Inflammatory macrophage (primary cell): ENCODE data around the gene CPSF6.
"Not testable (repeated sequence)": the region's sequence is repeated elsewhere in the genome, so short reads cannot be mapped to it uniquely, and the experiment has no call there.

Experiments
- DNase-seq, 2 donors: peaks; one replicate each; pipeline ENCODE4 v3.0.0-alpha.2; 2020 to 2022

Gene CPSF6

GRCh38 chr12:69262264-69262974 is 23.1 kb downstream of the CPSF6 start:
- no peak for DNase-seq

DNA sequence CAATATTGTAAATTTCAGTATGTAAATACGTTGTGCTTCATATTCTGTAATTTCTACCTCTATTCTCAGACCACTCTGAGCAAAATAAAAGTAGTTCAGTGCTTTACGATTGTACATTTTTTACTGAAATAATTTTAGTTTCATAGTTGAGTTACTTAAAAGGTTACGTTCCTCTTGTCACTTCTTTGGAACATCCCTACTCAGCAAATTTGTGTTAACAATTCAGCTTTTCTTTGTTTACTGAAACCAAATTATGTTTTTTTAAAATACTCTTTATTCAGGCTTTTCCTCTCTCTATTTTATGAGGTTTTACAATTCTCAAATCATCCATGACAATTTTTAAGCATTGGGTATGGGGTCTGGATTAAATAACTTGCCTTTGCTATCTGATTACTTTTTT is 25.8 kb downstream of the CPSF6 start:
- DNase-seq: peak in 1 of 2 donors; percentile 1

DNA sequence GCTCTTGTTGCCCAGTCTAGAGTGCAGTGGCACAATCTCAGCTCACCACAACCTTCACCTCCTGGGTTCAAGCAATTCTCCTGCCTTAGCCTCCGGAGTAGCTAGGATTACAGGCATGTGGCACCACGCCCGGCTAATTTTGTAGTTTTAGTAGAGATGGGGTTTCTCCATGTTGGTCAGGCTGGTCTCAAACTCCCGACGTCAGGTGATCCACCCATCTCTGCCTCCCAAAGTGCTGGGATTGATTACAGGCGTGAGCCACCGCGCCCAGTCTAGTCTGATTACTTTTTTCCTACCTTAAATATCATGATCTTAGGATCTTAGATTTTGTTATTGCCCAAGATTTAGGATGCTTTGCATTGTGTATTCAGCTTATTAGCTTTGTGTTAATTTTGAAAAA is 26.3 kb downstream of the CPSF6 start:
- not testable (repeated sequence) for DNase-seq

- peak in 1 of 2 donors; percentile 1 for DNase-seq
Measured at GRCh38 chr12:69266036-69266635, 26.8 kb downstream of the CPSF6 start.

GRCh38 chr12:69269736-69270135 is 30.4 kb downstream of the CPSF6 start:
- no peak for DNase-seq

GRCh38 chr12:69272511-69272910 is 33.1 kb downstream of the CPSF6 start:
- no peak for DNase-seq

GRCh38 chr12:69274861-69275260 is 35.5 kb downstream of the CPSF6 start:
- DNase-seq: no peak

GRCh38 chr12:69275471-69275891 is 36.1 kb downstream of the CPSF6 start:
- no peak for DNase-seq

DNA sequence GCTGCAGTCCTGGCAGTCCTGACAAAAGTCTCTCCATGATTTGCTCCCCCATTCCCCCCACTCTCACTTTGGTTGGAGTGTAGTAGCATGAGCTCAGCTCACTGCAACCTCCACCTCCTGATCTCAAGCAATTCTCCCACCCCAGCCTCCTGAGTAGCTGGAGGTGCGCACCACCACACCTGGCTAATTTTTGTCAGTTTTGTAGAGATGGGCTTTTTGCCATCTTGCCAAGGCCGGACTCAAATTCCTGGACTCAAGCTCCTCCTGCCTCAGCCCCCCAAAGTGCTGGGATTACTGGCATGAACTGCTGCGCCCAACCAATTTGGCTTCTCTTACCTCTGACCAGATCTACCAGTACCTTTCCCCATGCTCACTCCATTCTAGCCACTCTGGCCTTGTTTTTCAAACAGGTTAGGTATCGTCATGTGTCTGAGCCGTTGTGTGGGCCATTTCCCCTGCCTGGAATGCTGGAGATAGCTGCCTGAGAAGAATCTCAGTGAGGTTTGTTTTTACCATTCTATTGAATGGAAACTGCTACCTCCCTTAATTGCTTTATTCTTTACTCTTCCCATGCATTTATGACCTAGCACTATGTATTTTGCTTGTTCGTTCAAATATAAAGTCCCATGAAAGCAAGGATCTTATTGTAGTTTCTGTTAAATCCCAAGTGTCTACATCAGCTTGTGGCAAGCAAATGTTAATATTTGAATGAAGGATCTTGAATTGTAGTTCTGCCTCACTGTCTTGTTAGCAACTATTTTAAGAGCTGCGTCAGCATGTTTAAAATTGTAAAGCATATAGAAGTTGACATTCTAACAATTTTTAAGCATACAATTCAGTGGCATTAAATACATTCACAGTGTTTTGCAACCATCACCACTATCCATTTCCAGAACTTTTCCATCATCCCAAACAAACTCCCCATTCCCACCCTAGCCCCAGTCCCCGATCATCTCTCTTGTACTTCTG is 39.7 kb downstream of the CPSF6 start:
- DNase-seq: no peak

DNA sequence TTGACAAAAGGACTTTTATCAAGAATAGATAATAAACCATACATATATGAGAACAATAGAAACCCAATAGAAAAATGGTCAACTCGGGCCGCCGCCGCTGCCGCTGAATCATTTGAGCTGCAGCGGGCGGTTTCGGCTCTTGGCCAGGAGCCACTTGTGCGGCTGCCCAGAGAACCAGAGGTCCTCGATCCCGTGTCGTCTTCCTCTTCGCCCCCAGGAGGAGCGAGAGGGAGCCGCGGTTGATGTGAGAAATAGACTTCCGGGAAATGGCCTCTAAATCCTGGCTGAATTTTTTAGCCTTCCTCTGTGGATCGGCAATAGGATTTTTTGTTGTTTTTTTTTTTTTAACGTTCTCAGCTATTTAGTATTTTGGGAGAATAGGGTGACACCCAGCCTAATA is 44.8 kb downstream of the CPSF6 start:
- DNase-seq: peak; percentile 73 to 80

DNA sequence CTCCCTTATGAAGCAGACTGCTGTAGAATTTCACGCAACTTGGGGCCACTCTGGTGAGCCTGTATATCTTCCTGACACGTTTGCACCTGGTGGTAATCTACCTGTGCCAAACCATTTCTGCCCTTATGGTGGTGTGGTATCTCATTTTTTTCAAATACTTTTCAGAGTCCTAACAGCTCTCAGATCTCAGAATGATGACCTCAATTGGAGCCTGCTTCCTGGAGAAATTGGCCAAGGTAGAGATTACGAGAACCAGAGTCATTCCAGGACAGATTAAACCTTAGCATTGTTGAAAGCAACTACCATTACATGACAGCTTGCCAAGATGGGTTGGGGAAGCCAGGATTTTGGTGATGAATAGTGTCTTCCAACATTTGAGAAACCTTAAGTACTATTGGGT is 48.2 kb downstream of the CPSF6 start:
- DNase-seq: no peak

GRCh38 chr12:69290545-69291277 is 51.3 kb downstream of the CPSF6 start:
- peak; percentile 96 for DNase-seq

GRCh38 chr12:69291278-69291593 is 51.9 kb downstream of the CPSF6 start:
- no peak for DNase-seq

- no peak for DNase-seq
Measured at GRCh38 chr12:69298133-69298532, 58.8 kb downstream of the CPSF6 start.

- no peak for DNase-seq
Measured at GRCh38 chr12:69298947-69299346, 59.6 kb downstream of the CPSF6 start.

GRCh38 chr12:69304284-69304683 is 64.9 kb downstream of the CPSF6 start:
- no peak for DNase-seq

DNA sequence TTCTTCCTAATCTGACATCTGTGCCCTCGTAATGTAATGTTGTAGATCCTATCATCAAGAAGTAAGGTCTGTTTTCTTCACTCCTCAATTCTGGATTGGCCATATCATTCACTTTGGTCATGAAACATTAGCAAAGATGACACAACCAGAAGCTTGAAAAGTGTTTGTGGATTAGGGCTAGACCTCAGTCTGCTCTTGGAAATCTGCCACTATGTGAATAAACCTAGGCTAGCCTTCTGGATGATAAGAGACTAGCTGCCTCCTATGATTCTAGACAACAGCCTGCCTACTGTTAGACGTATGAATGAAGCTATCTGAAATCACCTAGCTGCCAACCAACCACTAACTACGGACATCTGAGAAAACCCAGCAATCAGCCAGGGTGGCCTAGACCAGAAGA is 70.1 kb downstream of the CPSF6 start:
- no peak for DNase-seq

DNA sequence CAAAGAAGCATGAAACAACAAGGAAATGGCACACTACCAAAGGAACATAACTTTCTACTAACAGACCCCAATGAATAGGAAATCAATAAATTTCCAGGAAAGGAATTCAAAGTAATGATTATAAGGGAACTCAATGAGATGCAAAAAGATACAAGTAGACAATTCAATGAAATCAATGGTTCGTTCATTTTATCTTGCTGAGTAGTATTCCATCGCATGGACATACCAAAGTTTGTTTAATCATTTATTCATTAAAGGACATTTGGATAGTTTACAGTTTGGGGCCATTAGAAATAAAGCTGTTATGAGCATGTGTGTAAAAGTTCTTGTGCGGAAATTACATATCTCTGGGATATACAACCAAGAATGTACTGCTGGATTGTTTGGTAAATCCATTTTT is 73.8 kb downstream of the CPSF6 start:
- no peak for DNase-seq

DNA sequence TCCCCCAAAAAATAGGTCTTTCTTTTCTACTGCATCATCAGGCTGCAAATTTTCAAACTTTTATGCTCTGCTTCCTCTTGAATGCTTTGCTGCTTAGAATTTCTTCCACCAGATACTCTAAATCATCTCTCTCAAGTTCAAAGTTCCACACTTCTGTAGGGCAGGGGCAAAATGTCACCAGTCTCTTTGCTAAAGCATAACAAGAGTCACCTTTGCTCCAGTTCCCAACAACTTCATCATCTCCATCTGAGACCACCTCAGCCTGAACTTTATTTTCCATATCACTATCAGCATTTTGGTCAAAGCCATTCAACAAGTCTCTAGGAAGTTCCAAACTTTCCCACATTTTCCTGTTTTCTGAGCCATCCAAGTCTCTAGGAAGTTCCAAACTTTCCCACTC is 77.4 kb downstream of the CPSF6 start:
- not testable (repeated sequence) for DNase-seq

DNA sequence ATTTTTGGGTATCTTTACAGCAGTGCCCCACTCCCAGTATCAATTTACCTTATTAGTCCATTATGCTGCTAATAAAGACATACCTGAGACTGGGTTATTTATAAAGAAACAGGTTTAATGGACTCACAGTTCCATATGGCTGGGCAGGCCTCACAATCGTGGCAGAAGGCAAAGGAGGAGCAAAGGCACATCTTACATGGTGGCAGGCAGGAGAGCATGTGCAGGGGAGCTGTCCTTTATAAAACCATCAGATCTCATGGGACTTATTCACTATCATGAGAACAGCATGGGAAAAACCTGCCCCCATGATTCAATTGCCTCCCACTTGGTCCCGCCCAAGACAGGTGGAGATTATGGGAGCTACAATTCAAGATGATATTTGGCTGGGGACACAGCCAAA is 77.9 kb downstream of the CPSF6 start:
- not testable (repeated sequence) for DNase-seq

DNA sequence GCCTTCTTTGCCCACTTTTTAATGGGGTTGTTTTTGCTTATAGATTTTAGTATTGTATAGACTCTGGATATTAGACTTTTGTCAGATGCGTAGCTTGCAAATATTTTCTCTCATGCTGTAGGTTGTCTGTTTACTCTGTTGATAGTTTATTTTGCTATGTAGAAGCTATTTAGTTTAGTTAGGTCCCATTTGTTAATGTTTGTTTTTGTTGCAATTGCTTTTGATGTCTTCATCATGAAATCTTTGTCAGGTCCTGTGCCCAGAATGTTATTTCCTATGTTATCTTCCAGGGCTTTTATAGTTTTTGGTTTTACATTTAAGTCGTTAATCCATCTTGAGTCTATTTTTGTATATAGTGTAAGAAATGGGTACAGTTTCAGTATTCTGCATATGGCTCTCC is 78.9 kb downstream of the CPSF6 start:
- DNase-seq: no peak

DNA sequence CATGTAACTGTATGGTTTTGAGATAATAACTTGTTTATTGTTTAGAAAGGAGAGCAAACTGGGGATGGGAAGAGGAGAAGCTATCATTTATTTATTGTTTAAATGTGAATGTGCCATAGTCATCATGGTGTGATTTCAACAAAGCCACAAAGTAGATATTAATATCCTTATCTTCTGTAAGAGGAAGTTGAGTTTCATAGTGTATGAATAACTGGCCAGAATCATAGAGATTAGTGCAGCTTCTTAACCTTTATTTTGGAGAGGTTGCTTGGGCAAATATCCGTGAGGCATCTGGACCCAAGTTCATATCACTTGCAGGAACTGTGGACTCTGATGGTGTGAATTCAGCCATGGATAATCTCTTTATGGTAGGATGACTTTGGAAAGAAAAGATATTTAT is 82.0 kb downstream of the CPSF6 start:
- no peak for DNase-seq
